HCT116 (cell line): ENCODE data around the gene NRTN. TPM values are rescaled to one million over a fixed set of nuclear protein-coding genes. Genes with fewer than 3 reads are reported as not detected.

Experiments used
- ATAC-seq: fragments of 200-7000 bp; cut with Tn5 transposase; 2 replicates; pipeline ENCODE4 v1.9.1; 2020; ENCODE audit warnings: mild to moderate bottlenecking, moderate library complexity
- BruUV-seq: library from RNA; stranded (reverse); fragments of 400-500 nt; replicated peaks from 2 replicates; lab custom pipeline; 2021; lab: Mats Ljungman, UMichigan
- CTCF ChIA-PET: fragments of 300-600 bp; sonication (Branson Sonifier 250); formaldehyde crosslinking; loops from one replicate; lab custom pipeline; 2021; ENCODE audit warnings: antibody characterized with exemption; lab: Charles Lee
- POLR2A ChIA-PET: fragments of 300-600, 350-600 bp; sonication (Branson Sonifier 250); formaldehyde crosslinking; loops from one replicate; lab custom pipeline; 2021; ENCODE audit warnings: antibody characterized with exemption; lab: Charles Lee
- RAD21 ChIA-PET, 2 experiments: fragments of 300-600 bp; sonication (Branson Sonifier 250); formaldehyde crosslinking; loops; one replicate each; lab custom pipeline; 2023; ENCODE audit warnings: low total read pairs in 2 of 2; ENCODE audit not compliant: uncharacterized antibody in 2 of 2, unreplicated experiment in 2 of 2, low non-redundant PET in 1 of 2; lab: Charles Lee
- DNase-seq: peaks from one replicate; pipeline ENCODE4 v3.0.0-alpha.2; 2010; ENCODE audit warnings: low read depth, low spot score
- H2AFZ ChIP-seq: fragments of 200-600 bp; shearing (Covaris generic), sonication (generic); 2 replicates; pipeline ENCODE4 v1.6.1; 2017; ENCODE audit warnings: low read depth, mixed run types, mixed read lengths, antibody characterized with exemption, low read length; ENCODE audit not compliant: poor library complexity, severe bottlenecking
- H3K27ac ChIP-seq: 2 replicates; pipeline ENCODE4 v1.5.1; 2012; ENCODE audit warnings: low read depth, low read length
- H3K27me3 ChIP-seq: fragments of 200-600 bp; sonication (generic); 2 replicates; pipeline ENCODE4 v1.6.1; 2016; ENCODE audit warnings: mixed run types, low read length, mixed read lengths; ENCODE audit not compliant: insufficient read depth
- H3K36me3 ChIP-seq, 2 experiments: fragments of 200-500 bp in 1 of 2; fragments of 200-600 bp in 1 of 2; sonication (Bioruptor generic) in 1 of 2; sonication (generic) in 1 of 2; 2 replicates each; pipeline versions ENCODE4 v1.5.1 to v1.6.1; 2014 to 2016; ENCODE audit warnings: low read length in 2 of 2, inconsistent platforms in 1 of 2, mixed read lengths in 1 of 2, mixed run types in 1 of 2; ENCODE audit not compliant: insufficient read depth in 2 of 2, control insufficient read depth in 1 of 2
- H3K4me1 ChIP-seq, 2 experiments: fragments of 200-600 bp in 1 of 2; sonication (generic) in 1 of 2; 2 replicates each; pipeline versions ENCODE4 v1.5.1 to v1.6.1; 2012 to 2017; ENCODE audit warnings: low read length in 2 of 2, inconsistent platforms in 1 of 2, mild to moderate bottlenecking in 1 of 2, mixed read lengths in 1 of 2, mixed run types in 1 of 2, moderate library complexity in 1 of 2; ENCODE audit not compliant: insufficient read depth in 2 of 2, control insufficient read depth in 1 of 2
- H3K4me2 ChIP-seq: fragments of 200-600 bp; sonication (generic); 2 replicates; pipeline ENCODE4 v1.6.1; 2017; ENCODE audit warnings: mixed run types, low read length, mixed read lengths
- H3K4me3 ChIP-seq, 2 experiments: fragments of 200-600 bp in 1 of 2; sonication (generic) in 1 of 2; replicated peaks in 1 of 2; 2 replicates each; pipeline ENCODE4 v1.5.1; 2011 to 2016; ENCODE audit warnings: low read length in 2 of 2, control low read depth in 1 of 2, low read depth in 1 of 2, mild to moderate bottlenecking in 1 of 2, mixed read lengths in 1 of 2, mixed run types in 1 of 2
- H3K79me2 ChIP-seq: fragments of 200-600 bp; sonication (generic); 2 replicates; pipeline ENCODE4 v1.6.1; 2017; ENCODE audit warnings: mild to moderate bottlenecking, mixed run types, low read length, moderate library complexity, mixed read lengths; ENCODE audit not compliant: insufficient read depth
- H3K9ac ChIP-seq: fragments of 200-600 bp; sonication (generic); 2 replicates; pipeline ENCODE4 v1.6.1; 2016; ENCODE audit warnings: low read length, mixed read lengths
- H3K9me2 ChIP-seq: fragments of 200-600 bp; sonication (generic), shearing (Covaris generic); 2 replicates; pipeline ENCODE4 v1.6.1; 2017; ENCODE audit warnings: mixed run types, mild to moderate bottlenecking, moderate library complexity; ENCODE audit not compliant: insufficient read depth
- H3K9me3 ChIP-seq, 2 experiments: fragments of 200-500 bp in 1 of 2; fragments of 200-600 bp in 1 of 2; sonication (Bioruptor generic) in 1 of 2; sonication (generic) in 1 of 2; 2 replicates each; pipeline ENCODE4 v1.6.1; 2014 to 2017; ENCODE audit warnings: low read length in 2 of 2, mixed read lengths in 2 of 2, inconsistent platforms in 1 of 2, low read depth in 1 of 2, mild to moderate bottlenecking in 1 of 2, mixed run types in 1 of 2, moderate library complexity in 1 of 2; ENCODE audit not compliant: control insufficient read depth in 1 of 2, insufficient read depth in 1 of 2
- H4K20me1 ChIP-seq: fragments of 200-600 bp; sonication (generic), shearing (Covaris generic); 2 replicates; pipeline ENCODE4 v1.6.1; 2017; ENCODE audit warnings: mixed run types, mild to moderate bottlenecking, moderate library complexity; ENCODE audit not compliant: insufficient read depth
- ATF3 ChIP-seq: IDR thresholded peaks from 2 replicates; pipeline ENCODE4 v1.6.1; 2012
- CBX3 ChIP-seq: IDR thresholded peaks from 2 replicates; pipeline ENCODE4 v1.6.1; 2012; ENCODE audit warnings: low read depth
- CTCF ChIP-seq, 3 experiments: fragments of 200-600 bp in 1 of 3; sonication (generic) in 1 of 3; IDR thresholded peaks in 2 of 3; conservative IDR thresholded peaks in 1 of 3; 2 replicates each; pipeline ENCODE4 v1.5.1; 2012 to 2017; ENCODE audit warnings: low read depth in 2 of 3, low read length in 2 of 3, antibody characterized with exemption in 1 of 3, borderline replicate concordance in 1 of 3, control low read depth in 1 of 3, mild to moderate bottlenecking in 1 of 3, mixed read lengths in 1 of 3, mixed run types in 1 of 3, moderate library complexity in 1 of 3; ENCODE audit not compliant: insufficient read depth in 1 of 3
- EZH2 ChIP-seq: fragments of 200-600 bp; sonication (generic); IDR thresholded peaks from 2 replicates; pipeline ENCODE4 v1.6.1; 2017; ENCODE audit warnings: antibody characterized with exemption, mixed run types
- JUND ChIP-seq: IDR thresholded peaks from 2 replicates; pipeline ENCODE4 v1.6.1; 2012
- MAX ChIP-seq: IDR thresholded peaks from 2 replicates; pipeline ENCODE4 v1.6.1; 2012
- POLR2AphosphoS5 ChIP-seq: IDR thresholded peaks from 2 replicates; pipeline ENCODE4 v1.6.1; 2011; ENCODE audit warnings: mild to moderate bottlenecking, low read depth, low read length, moderate library complexity
- RAD21 ChIP-seq: IDR thresholded peaks from 2 replicates; pipeline ENCODE4 v1.6.1; 2012; ENCODE audit warnings: low read depth, mild to moderate bottlenecking
- SP1 ChIP-seq: IDR thresholded peaks from 2 replicates; pipeline ENCODE4 v1.6.1; 2012; ENCODE audit warnings: low read depth
- SRF ChIP-seq: IDR thresholded peaks from 2 replicates; pipeline ENCODE4 v1.6.1; 2012; ENCODE audit warnings: low read depth
- intact Hi-C: fragments of 100-400 bp; cut with micrococcal nuclease; formaldehyde crosslinking; loops from 2 replicates; pipeline ENCODE4 v1.10.0; 2022
- total RNA-seq: library from RNA; stranded (reverse); gene quantifications from one replicate; pipeline ENCODE4 v1.2.1, GENCODE V29; 2021; ENCODE audit not compliant: unreplicated experiment

NRTN gene
- total RNA-seq, 1 experiment from 2014 or later, result 11.5 TPM

- no peak overlapping the region for H3K4me3 ChIP-seq
- H3K4me1 ChIP-seq, result peaks cover 6 to 10% of the 10 kb centered on the region in 2 experiments
- ChIA-PET CTCF (interaction anchor here (5.1 kb wide), 1 partner anchor 17 kb away, joined by 45 read pairs; the partner anchor contains the start of gene NRTN), POLR2A (no interaction called here), RAD21 (interaction anchor here in 1 of 2 experiments (1.7 kb wide), 1 partner anchor 17 kb away, joined by 7 read pairs; the partner anchor contains the start of gene NRTN)
- no peak overlapping the region for H3K9ac ChIP-seq
- H3K36me3 ChIP-seq, result no peaks in the 10 kb centered on the region
- no peaks in the 10 kb centered on the region for H3K79me2 ChIP-seq
- H2AFZ ChIP-seq, result no peak overlapping the region
- no peaks in the 10 kb centered on the region for H4K20me1 ChIP-seq
- ATAC-seq (no peak), DNase-seq (no peak)
- no peak overlapping the region for H3K4me2 ChIP-seq
- H3K27me3 ChIP-seq, result no peaks in the 10 kb centered on the region
- intact Hi-C loops, result no loop called here
- H3K9me2 ChIP-seq, result no peaks in the 10 kb centered on the region
- no peak overlapping the region for H3K27ac ChIP-seq
- no peaks in the 10 kb centered on the region for H3K9me3 ChIP-seq
- BruUV-seq, result no TSS peak
- TF ChIP-seq MAX (no peak), ATF3 (no peak), CBX3 (no peak), EZH2 (no peak), SRF (no peak), SP1 (no peak), POLR2AphosphoS5 (no peak), RAD21 (no peak), JUND (no peak), CTCF (IDR thresholded peaks at IDR 0.05 in 2 of 3, conservative IDR thresholded peaks at IDR 0.05 in 1 of 3; ENCODE audit: borderline replicate concordance in 1 of 3, insufficient read depth in 1 of 3, low read depth in 2 of 3, low read length in 2 of 3) (no peak)
These were observed 16.8 kb downstream of the NRTN start for GRCh38 chr19:5821521-5822180.
